SK-N-SH (cell line): ENCODE results near the gene ZMIZ1.

Source experiments
- CTCF ChIP-seq: fragments of 200-600 bp; sonication (generic); IDR thresholded peaks from 2 replicates; pipeline ENCODE4 v1.6.1; 2017; ENCODE audit warnings: antibody characterized with exemption, mild to moderate bottlenecking, moderate library complexity
- EP300 ChIP-seq, 2 experiments: IDR thresholded peaks; 2 replicates each; pipeline versions ENCODE4 v1.4.0 to v1.6.1; 2012; ENCODE audit warnings: borderline replicate concordance in 1 of 2, low read depth in 1 of 2, low read length in 1 of 2
- FOXJ3 ChIP-seq: sonication (generic); formaldehyde crosslinking; IDR thresholded peaks from 2 replicates; pipeline ENCODE4 v1.5.1; 2020; ENCODE audit warnings: mild to moderate bottlenecking, missing genetic modification reagents
- GABPA ChIP-seq: IDR thresholded peaks from 2 replicates; pipeline ENCODE4 v1.4.0; 2012; ENCODE audit warnings: low read depth, mild to moderate bottlenecking
- JUND ChIP-seq: IDR thresholded peaks from 2 replicates; pipeline ENCODE4 v1.4.0; 2012
- SIN3A ChIP-seq: IDR thresholded peaks from 2 replicates; pipeline ENCODE4 v1.6.1; 2012; ENCODE audit warnings: low read depth, mild to moderate bottlenecking, low read length, moderate library complexity, borderline replicate concordance

- no peak for TF ChIP-seq SIN3A
- no peak for TF ChIP-seq CTCF
- no peak for TF ChIP-seq GABPA
- TF ChIP-seq EP300 (IDR thresholded peaks at IDR 0.05; ENCODE audit: borderline replicate concordance in 1 of 2, low read depth in 1 of 2, low read length in 1 of 2): no peak
- TF ChIP-seq JUND: no peak
- no peak for TF ChIP-seq FOXJ3 (CRISPR knock-in tag)
Observed at GRCh38 chr10:79351332-79351731, 282.6 kb downstream of the ZMIZ1 start.
